Nephron progenitor cell (in vitro differentiated cells): Measurements from ENCODE around the gene PDE4B.
"Not testable (repeated sequence)": the region's sequence is repeated elsewhere in the genome, so short reads cannot be mapped to it uniquely, and the experiment has no call there.

ENCODE experiments used
- DNase-seq: peaks from one replicate; pipeline ENCODE4 v3.0.0; 2021
- H3K27ac Mint-ChIP-seq: 2 replicates; pipeline ENCODE4 v1.8.0; 2021; ENCODE audit warnings: mild to moderate bottlenecking, moderate library complexity, mixed read lengths
- H3K27me3 Mint-ChIP-seq: 2 replicates; pipeline ENCODE4 v1.8.0; 2021; ENCODE audit warnings: mild to moderate bottlenecking, low read depth, mixed read lengths; ENCODE audit not compliant: poor library complexity
- H3K36me3 Mint-ChIP-seq: 2 replicates; pipeline ENCODE4 v1.8.0; 2021; ENCODE audit warnings: low read depth, mixed read lengths
- H3K4me1 Mint-ChIP-seq: 2 replicates; pipeline ENCODE4 v1.8.0; 2021; ENCODE audit warnings: mixed read lengths
- H3K4me3 Mint-ChIP-seq: 2 replicates; pipeline ENCODE4 v1.8.0; 2021; ENCODE audit warnings: mild to moderate bottlenecking, moderate library complexity, mixed read lengths
- H3K9me3 Mint-ChIP-seq: 2 replicates; pipeline ENCODE4 v1.8.0; 2021; ENCODE audit warnings: mild to moderate bottlenecking, moderate library complexity, mixed read lengths
- TF ChIP-seq, protein P1 (sequence below): fragments of 200-600 bp; sonication (generic); IDR thresholded peaks from 2 replicates; pipeline ENCODE4 v1.5.0; 2021; ENCODE audit warnings: antibody characterized with exemption

Gene PDE4B

DNA sequence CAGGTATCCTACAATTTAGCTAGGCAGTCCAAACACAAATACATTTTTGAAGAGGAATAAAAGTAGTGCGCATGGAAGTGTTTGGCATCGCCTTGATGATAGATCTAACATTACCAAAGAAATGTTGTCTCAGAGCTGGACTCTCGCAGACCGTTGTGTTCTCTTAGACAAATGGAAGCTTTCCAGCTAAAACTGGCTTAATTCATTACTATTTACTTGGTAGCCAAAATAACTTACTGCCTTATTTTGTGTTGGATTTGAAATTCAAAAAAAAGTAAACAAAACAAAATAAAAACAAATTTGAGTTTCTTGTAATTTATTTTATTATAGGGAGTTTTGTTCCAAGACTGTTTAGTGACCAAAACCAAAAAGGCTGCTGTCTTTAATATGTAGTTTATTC, 51.6 kb downstream of the PDE4B start:
- no peak for DNase-seq
- Mint-ChIP-seq H3K4me3 (no peak overlapping the region), H3K36me3 (no peaks in the 10 kb centered on the region), H3K27me3 (peaks cover 14% of the 10 kb centered on the region), H3K9me3 (peaks cover 5% of the 10 kb centered on the region), H3K27ac (no peak overlapping the region), H3K4me1 (no peaks in the 10 kb centered on the region)
- TF ChIP-seq, protein P1, sequence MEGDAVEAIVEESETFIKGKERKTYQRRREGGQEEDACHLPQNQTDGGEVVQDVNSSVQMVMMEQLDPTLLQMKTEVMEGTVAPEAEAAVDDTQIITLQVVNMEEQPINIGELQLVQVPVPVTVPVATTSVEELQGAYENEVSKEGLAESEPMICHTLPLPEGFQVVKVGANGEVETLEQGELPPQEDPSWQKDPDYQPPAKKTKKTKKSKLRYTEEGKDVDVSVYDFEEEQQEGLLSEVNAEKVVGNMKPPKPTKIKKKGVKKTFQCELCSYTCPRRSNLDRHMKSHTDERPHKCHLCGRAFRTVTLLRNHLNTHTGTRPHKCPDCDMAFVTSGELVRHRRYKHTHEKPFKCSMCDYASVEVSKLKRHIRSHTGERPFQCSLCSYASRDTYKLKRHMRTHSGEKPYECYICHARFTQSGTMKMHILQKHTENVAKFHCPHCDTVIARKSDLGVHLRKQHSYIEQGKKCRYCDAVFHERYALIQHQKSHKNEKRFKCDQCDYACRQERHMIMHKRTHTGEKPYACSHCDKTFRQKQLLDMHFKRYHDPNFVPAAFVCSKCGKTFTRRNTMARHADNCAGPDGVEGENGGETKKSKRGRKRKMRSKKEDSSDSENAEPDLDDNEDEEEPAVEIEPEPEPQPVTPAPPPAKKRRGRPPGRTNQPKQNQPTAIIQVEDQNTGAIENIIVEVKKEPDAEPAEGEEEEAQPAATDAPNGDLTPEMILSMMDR, result no peak

DNA sequence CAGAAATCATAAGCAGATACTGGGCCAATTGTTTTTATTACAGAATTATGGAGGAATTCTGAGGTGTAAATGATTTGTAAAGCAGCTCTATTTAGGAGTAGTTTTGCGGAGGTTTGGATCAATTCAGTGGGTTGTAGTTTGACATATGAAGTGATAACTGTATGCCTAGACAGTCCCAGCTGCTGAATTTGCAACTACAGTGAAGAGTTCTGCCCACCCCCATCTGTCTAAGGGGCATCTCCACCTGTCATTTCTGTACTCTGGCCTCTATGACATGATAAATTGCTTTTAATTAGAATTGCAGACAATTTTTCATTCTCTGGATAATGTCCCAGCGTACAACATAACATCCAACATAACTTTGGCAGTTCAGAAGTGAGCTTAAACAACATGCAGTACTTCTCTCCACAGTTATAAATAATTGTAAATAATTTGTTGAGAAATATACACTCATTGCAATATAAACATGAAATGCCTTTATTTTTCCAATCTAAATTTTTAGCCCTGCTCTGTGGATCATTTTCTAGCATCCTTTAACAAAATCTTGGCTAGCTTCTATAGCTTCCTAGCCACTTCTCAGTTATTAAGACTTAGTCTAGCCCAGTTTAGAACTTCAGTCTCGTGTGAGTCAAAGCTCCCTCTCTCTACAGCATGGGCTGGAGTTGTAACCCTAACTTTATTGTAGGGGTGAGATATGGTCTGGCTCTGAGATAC, 52.3 kb downstream of the PDE4B start:
- Mint-ChIP-seq H3K27ac (no peak overlapping the region), H3K4me1 (no peaks in the 10 kb centered on the region), H3K36me3 (no peaks in the 10 kb centered on the region), H3K27me3 (peaks cover 14% of the 10 kb centered on the region), H3K4me3 (no peak overlapping the region), H3K9me3 (peaks cover 10% of the 10 kb centered on the region)
- TF ChIP-seq, protein P1, result no peak
- no peak for DNase-seq

DNA sequence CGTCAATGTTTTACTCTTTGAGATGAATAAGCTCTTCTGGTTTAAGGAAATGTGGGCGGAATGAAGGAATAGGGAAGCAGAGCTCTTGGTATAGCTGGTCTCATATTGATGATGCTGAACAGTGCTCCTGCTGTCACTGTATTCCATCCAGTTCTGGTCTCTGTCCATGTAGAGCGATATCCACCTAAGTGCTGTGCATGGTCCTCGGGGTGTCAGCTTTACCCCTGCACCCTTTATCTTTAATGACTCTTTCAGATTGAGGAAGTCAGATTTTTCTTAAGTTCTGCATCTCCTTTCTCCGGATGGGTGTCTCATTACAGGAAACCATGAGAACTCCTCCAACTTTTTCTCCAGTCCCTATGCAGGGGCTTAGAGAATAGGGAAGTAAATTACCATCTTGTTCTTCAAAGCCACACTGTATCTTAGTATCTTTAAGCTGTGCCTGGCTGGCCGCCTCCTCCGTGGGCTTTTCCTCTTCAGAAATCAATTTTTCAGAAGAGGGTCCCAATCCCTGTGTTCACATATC, 52.9 kb downstream of the PDE4B start:
- peaks cover 14% of the 10 kb centered on the region for H3K9me3 Mint-ChIP-seq
- H3K27ac Mint-ChIP-seq, result no peak overlapping the region
- H3K4me1 Mint-ChIP-seq, result no peaks in the 10 kb centered on the region
- H3K36me3 Mint-ChIP-seq, result no peaks in the 10 kb centered on the region
- no peak overlapping the region for H3K4me3 Mint-ChIP-seq
- TF ChIP-seq, protein P1, result no peak
- DNase-seq, result no peak
- peaks cover 14% of the 10 kb centered on the region for H3K27me3 Mint-ChIP-seq

DNA sequence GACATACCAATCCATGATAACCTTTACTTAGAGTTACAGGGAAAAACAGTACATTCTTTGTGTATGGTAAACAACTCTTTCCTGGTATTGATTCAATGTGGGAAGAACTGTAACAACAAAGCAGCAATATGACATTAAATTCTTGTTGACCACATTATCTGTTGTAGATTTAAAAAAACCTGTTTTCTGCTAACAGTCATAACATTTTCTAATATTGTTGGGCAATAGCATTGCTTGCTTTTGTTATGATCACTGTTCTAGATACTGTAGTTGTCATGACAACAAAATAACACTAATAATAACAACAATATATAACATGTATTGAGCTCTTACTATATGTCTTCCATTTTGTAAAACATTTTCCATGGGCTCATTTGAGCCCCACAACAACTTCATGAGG, 54.2 kb downstream of the PDE4B start:
- Mint-ChIP-seq H3K36me3 (no peaks in the 10 kb centered on the region), H3K9me3 (peaks cover 14% of the 10 kb centered on the region), H3K4me1 (no peaks in the 10 kb centered on the region), H3K27ac (no peak overlapping the region), H3K27me3 (peaks cover 10% of the 10 kb centered on the region), H3K4me3 (no peak overlapping the region)
- no peak for DNase-seq
- TF ChIP-seq, protein P1, result no peak

DNA sequence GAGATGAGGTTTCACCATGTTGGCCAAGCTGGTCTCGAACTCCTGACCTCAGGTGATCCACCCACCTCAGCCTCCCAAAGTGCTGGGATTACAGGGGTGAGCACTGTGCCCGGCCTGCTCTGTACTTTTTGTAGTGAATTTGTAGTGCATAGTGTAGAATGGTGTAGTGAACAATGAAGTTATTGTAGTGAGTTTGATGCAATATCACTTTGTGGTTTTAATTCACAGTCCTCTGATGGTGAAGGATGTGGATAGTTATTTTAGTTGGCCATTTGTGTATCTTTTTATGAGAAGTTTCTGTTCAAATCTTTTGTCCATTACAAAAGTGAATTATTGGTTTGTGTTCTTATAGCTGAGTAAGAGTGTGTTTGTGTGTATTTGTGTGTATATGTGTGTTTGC, 57.6 kb downstream of the PDE4B start:
- Mint-ChIP-seq H3K36me3 (no peaks in the 10 kb centered on the region), H3K27me3 (peaks cover 15% of the 10 kb centered on the region), H3K4me1 (no peaks in the 10 kb centered on the region), H3K9me3 (peaks cover 14% of the 10 kb centered on the region), H3K27ac (no peak overlapping the region), H3K4me3 (no peak overlapping the region)
- DNase-seq, result no peak
- TF ChIP-seq, protein P1, result no peak

DNA sequence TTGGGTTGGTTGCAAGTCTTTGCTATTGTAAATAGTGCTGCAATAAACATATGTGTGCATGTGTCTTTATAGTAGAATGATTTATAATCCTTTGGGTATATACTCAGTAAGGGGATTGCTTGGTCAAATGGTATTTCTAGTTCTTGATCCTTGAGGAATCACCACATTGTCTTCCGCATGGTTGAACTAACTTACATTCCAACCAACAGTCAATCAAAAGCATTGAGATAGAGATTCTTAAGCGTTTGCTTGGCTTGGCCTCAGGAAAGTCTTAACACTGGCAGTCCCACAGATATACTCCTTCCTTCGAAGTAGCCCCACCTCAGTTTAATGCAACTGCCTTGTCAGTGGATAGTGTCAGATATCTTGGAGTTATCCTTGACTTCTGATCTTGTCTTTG, 63.9 kb downstream of the PDE4B start:
- DNase-seq, H3K4me3 Mint-ChIP-seq, H3K36me3 Mint-ChIP-seq, H3K4me1 Mint-ChIP-seq, H3K9me3 Mint-ChIP-seq, H3K27ac Mint-ChIP-seq: not testable (repeated sequence)
- peaks cover 12% of the 10 kb centered on the region for H3K27me3 Mint-ChIP-seq
